ENCODE results near the gene PLEKHG4. TPM values are rescaled to one million over a fixed set of nuclear protein-coding genes. Genes with fewer than 3 reads are reported as not detected.

The PLEKHG4 gene, protein sequence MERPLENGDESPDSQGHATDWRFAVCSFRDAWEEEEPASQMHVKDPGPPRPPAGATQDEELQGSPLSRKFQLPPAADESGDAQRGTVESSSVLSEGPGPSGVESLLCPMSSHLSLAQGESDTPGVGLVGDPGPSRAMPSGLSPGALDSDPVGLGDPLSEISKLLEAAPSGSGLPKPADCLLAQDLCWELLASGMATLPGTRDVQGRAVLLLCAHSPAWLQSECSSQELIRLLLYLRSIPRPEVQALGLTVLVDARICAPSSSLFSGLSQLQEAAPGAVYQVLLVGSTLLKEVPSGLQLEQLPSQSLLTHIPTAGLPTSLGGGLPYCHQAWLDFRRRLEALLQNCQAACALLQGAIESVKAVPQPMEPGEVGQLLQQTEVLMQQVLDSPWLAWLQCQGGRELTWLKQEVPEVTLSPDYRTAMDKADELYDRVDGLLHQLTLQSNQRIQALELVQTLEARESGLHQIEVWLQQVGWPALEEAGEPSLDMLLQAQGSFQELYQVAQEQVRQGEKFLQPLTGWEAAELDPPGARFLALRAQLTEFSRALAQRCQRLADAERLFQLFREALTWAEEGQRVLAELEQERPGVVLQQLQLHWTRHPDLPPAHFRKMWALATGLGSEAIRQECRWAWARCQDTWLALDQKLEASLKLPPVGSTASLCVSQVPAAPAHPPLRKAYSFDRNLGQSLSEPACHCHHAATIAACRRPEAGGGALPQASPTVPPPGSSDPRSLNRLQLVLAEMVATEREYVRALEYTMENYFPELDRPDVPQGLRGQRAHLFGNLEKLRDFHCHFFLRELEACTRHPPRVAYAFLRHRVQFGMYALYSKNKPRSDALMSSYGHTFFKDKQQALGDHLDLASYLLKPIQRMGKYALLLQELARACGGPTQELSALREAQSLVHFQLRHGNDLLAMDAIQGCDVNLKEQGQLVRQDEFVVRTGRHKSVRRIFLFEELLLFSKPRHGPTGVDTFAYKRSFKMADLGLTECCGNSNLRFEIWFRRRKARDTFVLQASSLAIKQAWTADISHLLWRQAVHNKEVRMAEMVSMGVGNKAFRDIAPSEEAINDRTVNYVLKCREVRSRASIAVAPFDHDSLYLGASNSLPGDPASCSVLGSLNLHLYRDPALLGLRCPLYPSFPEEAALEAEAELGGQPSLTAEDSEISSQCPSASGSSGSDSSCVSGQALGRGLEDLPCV
- polyA plus RNA-seq: 10 to 100 TPM in 1 of 2 donors, 1 to 10 TPM in 1; 8.9 to 13.3 TPM

DNA sequence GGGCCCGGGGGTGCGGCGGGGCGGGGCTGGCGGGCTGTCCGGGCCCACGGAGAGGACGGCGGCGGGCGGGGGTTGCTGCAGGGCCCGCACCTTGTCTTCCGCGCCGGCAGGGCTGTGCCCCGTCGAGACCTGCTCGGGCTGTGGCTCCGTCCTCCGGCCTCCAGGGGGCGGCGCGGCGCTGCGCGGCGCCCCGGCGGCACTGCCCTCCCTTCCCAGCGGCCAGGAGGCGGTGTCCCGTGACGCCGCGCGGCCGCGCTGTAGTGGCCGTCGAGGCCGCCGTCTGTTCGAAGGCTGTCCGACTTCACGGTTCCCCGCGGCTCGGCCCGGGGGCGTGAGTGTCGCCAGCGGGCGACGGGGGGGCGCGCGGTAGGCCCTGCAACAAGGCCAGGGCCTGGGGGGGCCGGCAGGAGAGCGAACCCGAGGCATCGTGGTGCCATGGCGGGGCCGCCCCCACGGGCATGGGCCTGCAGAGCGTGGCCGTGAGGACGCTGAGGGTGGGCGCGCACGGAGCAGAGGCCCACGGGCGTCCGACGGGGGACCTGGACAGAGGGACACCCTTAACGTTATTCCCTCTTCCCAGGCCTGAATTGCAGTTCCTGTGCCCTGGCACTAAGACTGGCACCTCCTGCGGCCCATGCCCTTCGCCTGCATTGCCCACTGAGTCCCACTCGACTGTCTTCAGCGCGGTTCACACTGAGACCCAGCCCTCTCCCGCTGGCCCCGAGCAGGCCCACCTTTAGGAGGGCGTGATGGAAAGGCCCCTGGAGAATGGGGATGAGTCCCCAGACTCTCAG is at the start of gene PLEKHG4:
TSS of gene PLEKHG4 (plus strand) at position 237 of the 794 bp plus-strand sequence. CDS start at position 750, 513 bp downstream.
- Histone ChIP-seq H3K9me3 (ENCODE audit: control insufficient read depth in 2 of 2, insufficient read depth in 1 of 2, low read depth in 1 of 2, low read length in 1 of 2) (no peaks in the 10 kb centered on the region), H3K27ac (ENCODE audit: low read depth in 2 of 2, low read length in 1 of 2) (peak within 1 kb of the TSS; percentile 15 to 56), H3K36me3 (ENCODE audit: control insufficient read depth in 2 of 2, insufficient read depth in 2 of 2, low read length in 1 of 2) (peaks cover 0 to 10% of the 10 kb centered on the region in 2 donors), H3K4me3 (ENCODE audit: low read depth in 1 of 2, low read length in 2 of 2) (peak within 1 kb of the TSS; percentile 44 to 58), H3K4me1 (ENCODE audit: control insufficient read depth in 2 of 2, insufficient read depth in 2 of 2, low read length in 1 of 2) (peaks cover 5 to 6% of the 10 kb centered on the region in 2 donors), H3K27me3 (ENCODE audit: control insufficient read depth in 1 of 2, insufficient read depth in 2 of 2, low read length in 2 of 2) (no peaks in the 10 kb centered on the region)
- WGBS, 2 donors: 24 to 29% methylated on average over 70 to 83 of the region's 83 CpGs

DNA sequence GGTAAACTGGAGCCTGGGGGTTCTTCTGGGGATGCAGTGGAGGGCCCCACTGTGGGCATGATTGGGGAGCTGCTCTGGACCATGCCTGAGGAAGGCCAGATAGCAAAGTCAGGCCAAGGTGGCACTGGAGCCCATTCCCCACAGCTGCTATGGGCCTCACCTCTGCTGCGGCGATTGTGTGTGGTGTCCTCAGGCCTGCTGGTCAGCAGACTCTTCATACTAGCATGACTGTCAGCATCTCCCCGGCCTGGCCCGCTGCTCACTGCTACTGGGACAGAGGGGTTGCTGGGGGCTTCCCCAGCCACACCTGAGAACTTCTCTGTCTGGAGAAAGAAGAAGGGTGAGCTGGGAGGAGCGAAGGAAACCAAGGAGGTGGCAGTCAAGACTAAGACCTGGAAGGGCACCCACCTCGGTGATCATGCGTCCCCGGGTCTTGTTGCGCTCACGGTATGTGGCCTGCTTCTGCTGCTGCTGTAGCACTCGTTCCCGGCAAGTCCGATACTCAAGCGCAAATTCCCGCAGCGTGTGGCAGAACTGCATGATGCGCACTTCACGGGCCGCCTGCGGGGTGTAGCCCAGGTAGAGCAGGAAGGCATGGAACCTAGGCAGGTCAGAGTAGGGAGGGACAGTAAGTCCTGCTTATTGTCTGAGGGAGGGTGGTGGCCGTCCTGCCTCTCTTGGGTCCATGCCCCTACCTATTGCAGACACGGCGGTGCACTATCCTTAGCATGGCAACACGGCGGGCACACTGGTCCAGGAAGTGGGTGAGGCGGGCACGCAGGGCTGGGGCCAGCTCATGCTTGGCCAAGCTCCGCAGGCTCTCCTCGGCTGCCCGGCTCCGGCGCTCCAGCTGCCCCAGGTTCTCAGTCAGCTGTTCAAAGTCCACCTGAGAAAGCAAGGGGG is 49.2 kb upstream of the PLEKHG4 start:
- Histone ChIP-seq H3K27ac (ENCODE audit: low read depth in 2 of 2, low read length in 1 of 2) (no peak overlapping the region), H3K9me3 (ENCODE audit: control insufficient read depth in 2 of 2, insufficient read depth in 1 of 2, low read depth in 1 of 2, low read length in 1 of 2) (no peaks in the 10 kb centered on the region), H3K4me3 (ENCODE audit: low read depth in 1 of 2, low read length in 2 of 2) (no peak overlapping the region), H3K4me1 (ENCODE audit: control insufficient read depth in 2 of 2, insufficient read depth in 2 of 2, low read length in 1 of 2) (peaks cover 0 to 11% of the 10 kb centered on the region in 2 donors), H3K27me3 (ENCODE audit: control insufficient read depth in 1 of 2, insufficient read depth in 2 of 2, low read length in 2 of 2) (no peaks in the 10 kb centered on the region), H3K36me3 (ENCODE audit: control insufficient read depth in 2 of 2, insufficient read depth in 2 of 2, low read length in 1 of 2) (peaks cover 18 to 36% of the 10 kb centered on the region in 2 donors)
- 89 to 90% methylated on average over 31 to 32 of the region's 32 CpGs for WGBS, 2 donors

DNA sequence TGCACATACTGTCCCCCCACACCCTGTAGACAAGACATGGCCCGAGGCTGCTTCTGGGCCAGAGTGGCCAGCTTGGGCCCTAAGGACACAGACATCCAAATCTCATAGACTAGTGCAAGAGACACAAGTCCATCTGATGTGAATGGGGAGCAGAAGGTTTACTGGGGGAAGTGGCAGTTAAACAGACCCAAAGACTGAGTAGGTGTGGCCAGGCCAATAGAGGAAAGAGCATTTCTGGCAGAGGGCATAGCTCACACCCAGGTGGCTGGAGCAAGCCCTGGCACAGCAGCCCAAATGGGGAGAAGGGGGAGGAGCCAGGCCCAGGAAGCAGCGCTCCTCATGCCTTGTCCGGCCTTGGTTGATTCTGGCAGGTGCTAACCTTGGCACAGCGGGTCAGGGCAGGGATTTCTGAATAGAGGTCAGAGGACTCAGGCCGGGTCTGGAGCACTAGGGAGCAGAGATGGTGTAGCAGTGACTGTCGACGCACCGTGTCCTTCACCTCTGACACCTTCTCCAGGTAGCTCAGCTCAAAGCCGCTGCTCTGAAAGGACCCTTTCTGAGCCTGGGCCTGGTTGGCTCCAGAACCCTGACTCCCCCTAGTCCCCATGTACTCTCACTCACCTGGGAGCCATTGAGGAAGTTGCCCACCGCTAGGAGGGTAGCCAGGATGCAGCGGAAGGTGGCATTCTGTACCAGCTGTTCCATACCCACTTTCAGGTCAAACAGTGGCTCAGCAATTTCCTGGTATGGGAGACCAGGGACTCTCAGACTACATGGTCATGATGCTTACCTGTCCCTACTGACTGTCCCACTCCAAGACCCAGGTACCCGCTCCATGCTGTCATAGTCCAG is 48.3 kb upstream of the PLEKHG4 start:
- H3K27me3 ChIP-seq (ENCODE audit: control insufficient read depth in 1 of 2, insufficient read depth in 2 of 2, low read length in 2 of 2): no peaks in the 10 kb centered on the region
- H3K4me3 ChIP-seq (ENCODE audit: low read depth in 1 of 2, low read length in 2 of 2): no peak overlapping the region
- 76 to 84% methylated on average over 12 of the region's 12 CpGs for WGBS, 2 donors
- H3K27ac ChIP-seq (ENCODE audit: low read depth in 2 of 2, low read length in 1 of 2): no peak overlapping the region
- H3K9me3 ChIP-seq (ENCODE audit: control insufficient read depth in 2 of 2, insufficient read depth in 1 of 2, low read depth in 1 of 2, low read length in 1 of 2): no peaks in the 10 kb centered on the region
- H3K4me1 ChIP-seq (ENCODE audit: control insufficient read depth in 2 of 2, insufficient read depth in 2 of 2, low read length in 1 of 2): peaks cover 0 to 10% of the 10 kb centered on the region in 2 donors
- peaks cover 18 to 36% of the 10 kb centered on the region in 2 donors for H3K36me3 ChIP-seq (ENCODE audit: control insufficient read depth in 2 of 2, insufficient read depth in 2 of 2, low read length in 1 of 2)

DNA sequence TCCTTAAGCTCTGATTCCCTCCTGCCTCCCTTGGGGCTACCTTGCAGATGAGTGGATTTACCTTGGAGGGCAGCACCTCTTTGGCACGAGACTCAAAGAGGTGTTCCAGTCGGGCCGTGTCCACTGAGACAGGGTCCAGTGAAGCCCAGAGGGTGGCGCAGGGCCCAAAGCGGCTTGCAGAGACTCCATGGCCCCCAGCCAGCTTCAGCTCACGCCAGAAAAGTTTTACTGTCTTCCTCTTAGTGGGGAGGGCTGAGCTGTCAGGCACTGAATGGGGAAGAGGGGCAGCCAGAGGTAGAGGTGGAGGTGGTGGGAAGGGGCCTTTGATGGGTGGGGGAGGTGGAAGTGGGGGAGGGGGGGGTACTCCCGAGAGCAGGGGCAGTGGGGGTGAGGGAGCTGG is 45.7 kb upstream of the PLEKHG4 start:
- no peak overlapping the region for H3K27ac ChIP-seq (ENCODE audit: low read depth in 2 of 2, low read length in 1 of 2)
- H3K27me3 ChIP-seq (ENCODE audit: control insufficient read depth in 1 of 2, insufficient read depth in 2 of 2, low read length in 2 of 2): no peaks in the 10 kb centered on the region
- 68 to 83% methylated on average over 7 of the region's 7 CpGs for WGBS, 2 donors
- no peaks in the 10 kb centered on the region for H3K4me1 ChIP-seq (ENCODE audit: control insufficient read depth in 2 of 2, insufficient read depth in 2 of 2, low read length in 1 of 2)
- no peaks in the 10 kb centered on the region for H3K9me3 ChIP-seq (ENCODE audit: control insufficient read depth in 2 of 2, insufficient read depth in 1 of 2, low read depth in 1 of 2, low read length in 1 of 2)
- H3K36me3 ChIP-seq (ENCODE audit: control insufficient read depth in 2 of 2, insufficient read depth in 2 of 2, low read length in 1 of 2): peaks cover 15 to 42% of the 10 kb centered on the region in 2 donors
- H3K4me3 ChIP-seq (ENCODE audit: low read depth in 1 of 2, low read length in 2 of 2): no peak overlapping the region

DNA sequence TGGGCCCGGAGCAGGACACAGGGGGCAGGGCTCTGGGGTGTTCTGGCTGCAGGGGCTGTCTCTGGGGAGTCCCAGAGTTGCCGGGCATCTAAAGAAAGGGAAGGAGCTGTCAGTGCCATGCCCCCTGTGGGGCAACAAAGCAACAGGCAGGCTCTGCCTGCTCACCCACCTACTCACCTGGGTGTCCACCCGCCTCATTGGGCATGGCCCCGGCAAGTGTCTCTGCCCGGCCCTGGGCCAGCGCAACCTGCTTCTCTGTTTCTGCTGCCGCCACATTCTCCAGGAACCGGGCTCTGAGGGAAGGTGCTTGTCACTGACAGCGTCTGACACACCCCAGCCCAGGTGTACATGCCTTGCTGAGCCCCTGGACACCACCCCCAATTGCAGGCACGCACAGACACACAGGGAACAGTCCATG is 45.1 kb upstream of the PLEKHG4 start:
- Histone ChIP-seq H3K4me3 (ENCODE audit: low read depth in 1 of 2, low read length in 2 of 2) (no peak overlapping the region), H3K9me3 (ENCODE audit: control insufficient read depth in 2 of 2, insufficient read depth in 1 of 2, low read depth in 1 of 2, low read length in 1 of 2) (no peaks in the 10 kb centered on the region), H3K36me3 (ENCODE audit: control insufficient read depth in 2 of 2, insufficient read depth in 2 of 2, low read length in 1 of 2) (peaks cover 11 to 43% of the 10 kb centered on the region in 2 donors), H3K4me1 (ENCODE audit: control insufficient read depth in 2 of 2, insufficient read depth in 2 of 2, low read length in 1 of 2) (no peaks in the 10 kb centered on the region), H3K27ac (ENCODE audit: low read depth in 2 of 2, low read length in 1 of 2) (no peak overlapping the region), H3K27me3 (ENCODE audit: control insufficient read depth in 1 of 2, insufficient read depth in 2 of 2, low read length in 2 of 2) (no peaks in the 10 kb centered on the region)
- WGBS, 2 donors: 91 to 94% methylated on average over 10 of the region's 10 CpGs

DNA sequence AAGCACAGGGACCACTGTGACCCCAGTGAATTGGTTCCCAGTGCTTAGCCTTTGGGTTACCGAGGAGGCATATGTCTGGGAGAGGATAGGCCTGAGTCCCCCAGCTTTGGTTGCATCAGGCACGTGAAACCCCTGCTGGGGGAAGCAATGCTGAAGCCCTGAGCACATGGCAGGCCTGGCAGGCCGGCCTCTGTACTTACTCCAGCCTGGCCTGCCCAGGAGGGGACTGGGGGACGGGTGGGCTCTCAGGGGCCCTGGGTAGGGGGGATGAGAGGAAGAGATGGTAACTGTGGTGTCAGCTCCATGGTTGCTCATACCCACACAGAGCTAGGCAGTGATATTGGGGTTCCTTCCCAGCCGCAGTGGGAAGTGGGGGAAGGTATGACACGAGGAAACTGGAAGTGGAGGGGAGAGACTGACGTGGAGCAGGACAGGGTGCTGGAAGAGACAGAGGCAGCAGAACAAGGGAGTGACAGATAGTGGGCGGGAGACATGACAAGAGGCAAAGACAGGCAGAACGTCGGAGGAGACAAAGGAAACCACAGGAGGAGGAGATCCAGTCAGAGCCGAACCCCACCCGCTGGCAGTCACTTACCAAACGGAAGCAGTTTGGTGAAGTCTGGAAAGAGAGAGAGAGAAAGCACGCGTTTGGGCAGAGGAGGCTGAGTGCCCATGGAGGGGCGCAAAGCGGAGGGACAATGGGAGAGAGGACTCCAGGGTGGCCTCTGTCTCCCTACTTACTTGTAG is 43.3 kb upstream of the PLEKHG4 start:
- peaks cover 0 to 4% of the 10 kb centered on the region in 2 donors for H3K4me1 ChIP-seq (ENCODE audit: control insufficient read depth in 2 of 2, insufficient read depth in 2 of 2, low read length in 1 of 2)
- no peaks in the 10 kb centered on the region for H3K9me3 ChIP-seq (ENCODE audit: control insufficient read depth in 2 of 2, insufficient read depth in 1 of 2, low read depth in 1 of 2, low read length in 1 of 2)
- WGBS, 2 donors: 79 to 84% methylated on average over 17 of the region's 17 CpGs
- no peak overlapping the region for H3K4me3 ChIP-seq (ENCODE audit: low read depth in 1 of 2, low read length in 2 of 2)
- peaks cover 9 to 27% of the 10 kb centered on the region in 2 donors for H3K36me3 ChIP-seq (ENCODE audit: control insufficient read depth in 2 of 2, insufficient read depth in 2 of 2, low read length in 1 of 2)
- H3K27ac ChIP-seq (ENCODE audit: low read depth in 2 of 2, low read length in 1 of 2): no peak overlapping the region
- no peaks in the 10 kb centered on the region for H3K27me3 ChIP-seq (ENCODE audit: control insufficient read depth in 1 of 2, insufficient read depth in 2 of 2, low read length in 2 of 2)

DNA sequence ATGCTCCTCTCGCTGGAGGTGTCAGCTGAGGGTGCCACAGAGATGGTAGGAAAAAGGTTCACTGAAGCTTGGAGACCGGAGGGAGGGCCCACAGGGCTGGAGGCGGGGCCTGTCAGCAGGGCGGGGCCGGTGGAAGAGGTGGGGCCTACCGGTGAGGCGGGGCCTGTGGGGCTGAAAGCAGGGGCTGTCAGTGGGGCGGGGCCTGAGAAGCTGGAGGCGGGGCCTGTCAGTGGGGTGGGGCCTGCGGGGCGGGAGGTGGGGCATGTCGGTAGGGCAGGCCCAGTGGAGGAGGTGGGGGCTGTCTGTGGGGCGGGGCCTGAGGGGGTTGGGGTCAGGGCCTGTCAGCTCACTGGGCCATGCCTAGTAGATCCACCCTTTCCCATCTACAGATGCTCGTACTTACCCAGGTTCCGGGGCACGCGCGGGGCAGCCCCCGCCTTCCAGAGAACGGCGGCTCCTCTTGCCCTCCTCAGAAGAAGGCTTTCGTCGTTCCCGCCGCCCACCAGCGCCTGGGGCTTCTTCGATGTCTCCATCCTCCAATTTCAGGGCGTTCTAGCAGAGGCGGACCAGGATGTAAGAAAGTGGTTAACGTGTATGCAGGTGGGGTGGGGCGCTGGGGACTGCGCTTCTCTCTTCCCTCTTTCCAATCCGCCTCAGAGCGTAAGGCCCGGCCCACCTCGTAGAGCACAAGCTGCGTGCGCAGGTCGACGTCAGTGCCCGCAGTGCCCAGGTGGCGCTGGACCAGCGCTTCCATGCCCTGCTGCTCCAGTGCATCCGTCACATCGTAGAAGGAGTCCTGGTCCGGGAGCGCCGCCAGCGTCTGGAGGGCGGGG is 42.6 kb upstream of the PLEKHG4 start:
- peaks cover 0 to 6% of the 10 kb centered on the region in 2 donors for H3K4me1 ChIP-seq (ENCODE audit: control insufficient read depth in 2 of 2, insufficient read depth in 2 of 2, low read length in 1 of 2)
- H3K4me3 ChIP-seq (ENCODE audit: low read depth in 1 of 2, low read length in 2 of 2): no peak overlapping the region
- no peak overlapping the region for H3K27ac ChIP-seq (ENCODE audit: low read depth in 2 of 2, low read length in 1 of 2)
- no peaks in the 10 kb centered on the region for H3K9me3 ChIP-seq (ENCODE audit: control insufficient read depth in 2 of 2, insufficient read depth in 1 of 2, low read depth in 1 of 2, low read length in 1 of 2)
- H3K36me3 ChIP-seq (ENCODE audit: control insufficient read depth in 2 of 2, insufficient read depth in 2 of 2, low read length in 1 of 2): peaks cover 2 to 19% of the 10 kb centered on the region in 2 donors
- 83 to 89% methylated on average over 45 to 50 of the region's 50 CpGs for WGBS, 2 donors
- no peaks in the 10 kb centered on the region for H3K27me3 ChIP-seq (ENCODE audit: control insufficient read depth in 1 of 2, insufficient read depth in 2 of 2, low read length in 2 of 2)

All from esophagus (tissue), 2 donors.